Measurements from ENCODE around the gene UGT1A9. TPM values are rescaled to one million over a fixed set of nuclear protein-coding genes. Genes with fewer than 3 reads are reported as not detected.

The UGT1A9 gene
- total RNA-seq, 1 donor from 2014 or later, result not detected

DNA sequence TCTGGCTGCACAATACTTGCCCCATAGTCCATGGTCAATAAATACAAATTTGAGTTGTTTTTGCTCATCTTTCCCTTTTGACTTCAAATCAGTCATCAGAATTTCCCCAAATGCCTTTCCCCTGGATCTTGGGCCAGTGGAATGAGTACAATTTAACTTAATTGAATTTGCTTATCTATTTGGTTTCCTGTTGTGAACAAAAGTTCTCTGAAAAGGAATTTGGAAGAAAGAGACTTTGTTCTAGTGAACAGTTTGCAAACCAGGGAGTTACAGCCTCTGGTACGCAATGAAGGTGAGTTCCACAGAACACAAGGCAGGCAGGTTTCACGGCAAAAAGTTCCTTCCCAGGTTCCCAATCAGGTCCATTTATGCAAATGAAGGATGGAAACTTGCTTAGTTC lies 87.2 kb downstream of the UGT1A9 start:
- H3K36me3 ChIP-seq, result no peaks in the 10 kb centered on the region
- intact Hi-C loops (cut with DNase I), result no loop called here
- no peak overlapping the region for H3K27ac ChIP-seq
- no peaks in the 10 kb centered on the region for H3K27me3 ChIP-seq
- H3K4me3 ChIP-seq, result no peak overlapping the region
- no peaks in the 10 kb centered on the region for H3K9me3 ChIP-seq
- H3K4me1 ChIP-seq, result no peaks in the 10 kb centered on the region
- TF ChIP-seq, protein P1, sequence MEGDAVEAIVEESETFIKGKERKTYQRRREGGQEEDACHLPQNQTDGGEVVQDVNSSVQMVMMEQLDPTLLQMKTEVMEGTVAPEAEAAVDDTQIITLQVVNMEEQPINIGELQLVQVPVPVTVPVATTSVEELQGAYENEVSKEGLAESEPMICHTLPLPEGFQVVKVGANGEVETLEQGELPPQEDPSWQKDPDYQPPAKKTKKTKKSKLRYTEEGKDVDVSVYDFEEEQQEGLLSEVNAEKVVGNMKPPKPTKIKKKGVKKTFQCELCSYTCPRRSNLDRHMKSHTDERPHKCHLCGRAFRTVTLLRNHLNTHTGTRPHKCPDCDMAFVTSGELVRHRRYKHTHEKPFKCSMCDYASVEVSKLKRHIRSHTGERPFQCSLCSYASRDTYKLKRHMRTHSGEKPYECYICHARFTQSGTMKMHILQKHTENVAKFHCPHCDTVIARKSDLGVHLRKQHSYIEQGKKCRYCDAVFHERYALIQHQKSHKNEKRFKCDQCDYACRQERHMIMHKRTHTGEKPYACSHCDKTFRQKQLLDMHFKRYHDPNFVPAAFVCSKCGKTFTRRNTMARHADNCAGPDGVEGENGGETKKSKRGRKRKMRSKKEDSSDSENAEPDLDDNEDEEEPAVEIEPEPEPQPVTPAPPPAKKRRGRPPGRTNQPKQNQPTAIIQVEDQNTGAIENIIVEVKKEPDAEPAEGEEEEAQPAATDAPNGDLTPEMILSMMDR (IDR thresholded peaks at IDR 0.05), result no peak
- TF ChIP-seq POLR2AphosphoS5 (IDR thresholded peaks at IDR 0.05; ENCODE audit: insufficient read depth in 1 of 2, low read depth in 1 of 2) (no peak), POLR2A (IDR thresholded peaks at IDR 0.05) (no peak)
- DNase-seq (ENCODE audit: extremely low spot score in 2 of 2), result no peak

DNA sequence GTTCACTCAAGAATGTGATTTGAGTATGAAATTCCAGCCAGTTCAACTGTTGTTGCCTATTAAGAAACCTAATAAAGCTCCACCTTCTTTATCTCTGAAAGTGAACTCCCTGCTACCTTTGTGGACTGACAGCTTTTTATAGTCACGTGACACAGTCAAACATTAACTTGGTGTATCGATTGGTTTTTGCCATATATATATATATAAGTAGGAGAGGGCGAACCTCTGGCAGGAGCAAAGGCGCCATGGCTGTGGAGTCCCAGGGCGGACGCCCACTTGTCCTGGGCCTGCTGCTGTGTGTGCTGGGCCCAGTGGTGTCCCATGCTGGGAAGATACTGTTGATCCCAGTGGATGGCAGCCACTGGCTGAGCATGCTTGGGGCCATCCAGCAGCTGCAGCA lies 88.3 kb downstream of the UGT1A9 start, which contains the start of gene UGT1A1:
Gene UGT1A1 (plus strand): TSS at position 228 of the 400 bp plus-strand sequence. CDS start 18 bp downstream, at position 246.
- Histone ChIP-seq H3K9me3 (no peaks in the 10 kb centered on the region), H3K4me3 (no peak within 1 kb of the TSS), H3K36me3 (no peaks in the 10 kb centered on the region), H3K27me3 (no peaks in the 10 kb centered on the region), H3K4me1 (no peaks in the 10 kb centered on the region), H3K27ac (no peak within 1 kb of the TSS)
- intact Hi-C loops (cut with DNase I), result no loop called here
- TF ChIP-seq, protein P1 (IDR thresholded peaks at IDR 0.05), result no peak
- TF ChIP-seq POLR2A (IDR thresholded peaks at IDR 0.05) (no peak), POLR2AphosphoS5 (IDR thresholded peaks at IDR 0.05; ENCODE audit: insufficient read depth in 1 of 2, low read depth in 1 of 2) (no peak)
- no peak for DNase-seq (ENCODE audit: extremely low spot score in 2 of 2)

DNA sequence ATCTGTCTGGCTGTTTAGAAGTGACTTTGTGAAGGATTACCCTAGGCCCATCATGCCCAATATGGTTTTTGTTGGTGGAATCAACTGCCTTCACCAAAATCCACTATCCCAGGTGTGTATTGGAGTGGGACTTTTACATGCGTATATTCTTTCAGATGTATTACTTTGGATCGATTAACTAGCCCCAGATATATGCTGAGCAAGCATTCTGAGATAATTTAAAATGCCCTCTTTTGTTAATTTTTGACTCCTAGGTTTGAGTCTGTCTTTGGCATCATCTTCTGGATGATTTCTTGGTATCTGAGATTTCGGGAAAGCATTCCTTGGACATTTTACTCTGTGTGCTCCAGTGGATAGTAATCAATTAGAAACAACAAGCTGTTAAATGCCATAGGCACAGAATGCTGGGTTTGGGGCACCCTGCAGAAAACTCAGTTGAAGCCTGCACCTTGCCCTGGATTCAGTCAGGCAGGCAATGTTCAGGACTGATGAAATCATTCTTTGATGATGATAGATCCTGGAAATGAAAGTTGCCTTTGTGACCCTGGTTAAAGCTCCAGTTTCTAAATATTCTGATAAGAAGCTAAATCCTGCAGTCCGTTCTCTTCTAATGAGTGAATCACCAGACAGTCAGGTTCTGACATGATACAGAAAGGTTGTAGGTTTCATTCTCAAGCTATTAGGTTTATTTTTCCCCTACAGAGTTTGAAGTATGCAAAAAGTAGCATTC lies 89.5 kb downstream of the UGT1A9 start:
- intact Hi-C loops (cut with DNase I), result no loop called here
- Histone ChIP-seq H3K27me3 (no peaks in the 10 kb centered on the region), H3K4me1 (no peaks in the 10 kb centered on the region), H3K9me3 (no peaks in the 10 kb centered on the region), H3K36me3 (no peaks in the 10 kb centered on the region), H3K4me3 (no peak overlapping the region), H3K27ac (no peak overlapping the region)
- DNase-seq (ENCODE audit: extremely low spot score in 2 of 2), result no peak
- no peak for TF ChIP-seq POLR2A (IDR thresholded peaks at IDR 0.05)
- no peak for TF ChIP-seq POLR2AphosphoS5 (IDR thresholded peaks at IDR 0.05; ENCODE audit: insufficient read depth in 1 of 2, low read depth in 1 of 2)

DNA sequence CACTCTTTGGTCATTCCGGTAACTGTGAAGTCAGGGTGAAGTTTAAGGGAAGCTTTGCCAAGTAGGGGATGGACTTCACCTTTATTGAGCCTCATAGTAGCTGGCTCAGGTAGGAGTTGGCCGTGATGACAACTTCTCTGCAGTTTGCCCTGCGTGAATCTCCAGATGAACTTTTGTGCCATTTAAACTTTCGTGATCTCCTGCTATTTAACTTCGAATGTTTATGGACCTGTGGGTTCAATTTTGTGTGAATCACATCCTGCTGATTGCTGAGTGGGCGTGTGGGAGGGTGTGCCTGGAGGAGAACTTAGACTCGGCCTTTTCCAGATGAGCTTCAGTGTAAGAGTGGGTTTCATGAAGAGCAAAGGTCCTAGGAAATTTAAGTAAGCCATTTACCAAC lies 92.6 kb downstream of the UGT1A9 start:
- Histone ChIP-seq H3K4me1 (no peaks in the 10 kb centered on the region), H3K36me3 (no peaks in the 10 kb centered on the region), H3K4me3 (no peak overlapping the region), H3K27me3 (no peaks in the 10 kb centered on the region), H3K27ac (no peak overlapping the region), H3K9me3 (no peaks in the 10 kb centered on the region)
- intact Hi-C loops (cut with DNase I), result no loop called here
- no peak for DNase-seq (ENCODE audit: extremely low spot score in 2 of 2)
- no peak for TF ChIP-seq POLR2A (IDR thresholded peaks at IDR 0.05)

GRCh38 chr2:233764761-233765160 lies 93.1 kb downstream of the UGT1A9 start:
- TF ChIP-seq POLR2A (IDR thresholded peaks at IDR 0.05), result no peak
- TF ChIP-seq, protein P1 (IDR thresholded peaks at IDR 0.05), result no peak
- no peak overlapping the region for H3K27ac ChIP-seq
- no peaks in the 10 kb centered on the region for H3K27me3 ChIP-seq
- no peak overlapping the region for H3K4me3 ChIP-seq
- no peaks in the 10 kb centered on the region for H3K9me3 ChIP-seq
- no peaks in the 10 kb centered on the region for H3K36me3 ChIP-seq
- no peaks in the 10 kb centered on the region for H3K4me1 ChIP-seq
- DNase-seq (ENCODE audit: extremely low spot score in 2 of 2), result no peak
- intact Hi-C loops (cut with DNase I), result no loop called here

- no peaks in the 10 kb centered on the region for H3K4me1 ChIP-seq
- intact Hi-C loops (cut with DNase I), result no loop called here
- DNase-seq (ENCODE audit: extremely low spot score in 2 of 2), result no peak
- H3K9me3 ChIP-seq, result no peaks in the 10 kb centered on the region
- H3K27ac ChIP-seq, result no peak overlapping the region
- H3K27me3 ChIP-seq, result no peaks in the 10 kb centered on the region
- no peaks in the 10 kb centered on the region for H3K36me3 ChIP-seq
- no peak overlapping the region for H3K4me3 ChIP-seq
- TF ChIP-seq, protein P1 (IDR thresholded peaks at IDR 0.05), result no peak
- TF ChIP-seq POLR2A (IDR thresholded peaks at IDR 0.05) (no peak), POLR2AphosphoS5 (IDR thresholded peaks at IDR 0.05; ENCODE audit: insufficient read depth in 1 of 2, low read depth in 1 of 2) (no peak)
Observed at GRCh38 chr2:233766416-233766815, 94.7 kb downstream of the UGT1A9 start.

Data from vagina (tissue), 2 donors.